ENCODE measurements around the gene TNS4.

- TF ChIP-seq CREB1 (IDR thresholded peaks at IDR 0.05; ENCODE audit: low read depth) = no peak
- TF ChIP-seq FOXM1 (IDR thresholded peaks at IDR 0.05; ENCODE audit: borderline replicate concordance, low read depth) = no peak
- no peak for TF ChIP-seq RAD21 (IDR thresholded peaks at IDR 0.05; ENCODE audit: low read depth)
- no peak for TF ChIP-seq EGR1 (IDR thresholded peaks at IDR 0.05)
- no peak for TF ChIP-seq MAX (IDR thresholded peaks at IDR 0.05)
- TF ChIP-seq REST (IDR thresholded peaks at IDR 0.05; ENCODE audit: low read depth) = no peak
- TF ChIP-seq TEAD4 (IDR thresholded peaks at IDR 0.05) = no peak
- no peak for TF ChIP-seq ZBTB7A (IDR thresholded peaks at IDR 0.05; ENCODE audit: low read depth)
- no peak for TF ChIP-seq EP300 (IDR thresholded peaks at IDR 0.05; ENCODE audit: borderline replicate concordance)
- no peak for TF ChIP-seq NFIC (IDR thresholded peaks at IDR 0.05)
- no peak for TF ChIP-seq TAF1 (IDR thresholded peaks at IDR 0.05; ENCODE audit: low read depth)
- TF ChIP-seq CEBPB (IDR thresholded peaks at IDR 0.05) = no peak
Measured at GRCh38 chr17:40483679-40484078, 17.7 kb downstream of the TNS4 start.
